Neural cell (in vitro differentiated cells): ENCODE data around the gene RASGRP1.

Experiments used
- CTCF ChIP-seq: fragments of 450-650 bp; IDR thresholded peaks from 2 replicates; pipeline ENCODE4 v1.5.1; 2014; ENCODE audit warnings: antibody characterized with exemption, mild to moderate bottlenecking, moderate library complexity; ENCODE audit not compliant: poor library complexity, severe bottlenecking
- EZH2 ChIP-seq: fragments of 200-600, 300-800 bp; shearing (Covaris generic), sonication (generic); IDR thresholded peaks from 2 replicates; pipeline ENCODE4 v1.6.1; 2014; ENCODE audit warnings: antibody characterized with exemption, low read length, borderline replicate concordance, mild to moderate bottlenecking; ENCODE audit not compliant: insufficient read depth, poor library complexity, severe bottlenecking
- POLR2AphosphoS5 ChIP-seq: IDR thresholded peaks from 2 replicates; pipeline ENCODE4 v1.6.1; 2012
- RAD21 ChIP-seq: fragments of 450-650 bp; conservative IDR thresholded peaks from 2 replicates; pipeline ENCODE4 v1.6.1; 2014; ENCODE audit warnings: antibody characterized with exemption, mild to moderate bottlenecking, moderate library complexity
- REST ChIP-seq: IDR thresholded peaks from 2 replicates; pipeline ENCODE4 v1.6.1; 2012; ENCODE audit warnings: borderline replicate concordance
- TAF1 ChIP-seq: IDR thresholded peaks from 2 replicates; pipeline ENCODE4 v1.6.1; 2012; ENCODE audit warnings: low read depth

GRCh38 chr15:38461066-38461833, 103.4 kb downstream of the RASGRP1 start:
- TF ChIP-seq POLR2AphosphoS5 (no peak), CTCF (no peak), RAD21 (no peak), EZH2 (no peak), REST (no peak), TAF1 (no peak)
